DND-41 (cell line): ENCODE measurements around the gene GRID2IP.

ENCODE experiments used
- ATAC-seq: fragments of 200-7000 bp; cut with Tn5 transposase; 3 replicates; pipeline ENCODE4 v1.9.1; 2021; ENCODE audit warnings: low read depth; ENCODE audit not compliant: insufficient read depth
- DNase-seq: peaks from one replicate; pipeline ENCODE4 v3.0.0-alpha.2; 2020
- H2AFZ ChIP-seq: 2 replicates; pipeline ENCODE4 v1.6.0; 2012; ENCODE audit warnings: low read depth, low read length
- H3K27ac ChIP-seq: 2 replicates; pipeline ENCODE4 v1.5.1; 2012; ENCODE audit warnings: low read length, inconsistent platforms
- H3K27me3 ChIP-seq: fragments of 200-600 bp; sonication (generic); 2 replicates; pipeline ENCODE4 v1.6.0; 2012; ENCODE audit warnings: low read length, mild to moderate bottlenecking, inconsistent platforms; ENCODE audit not compliant: insufficient read depth, poor library complexity
- H3K36me3 ChIP-seq: 2 replicates; pipeline ENCODE4 v1.5.1; 2012; ENCODE audit warnings: low read length, inconsistent platforms; ENCODE audit not compliant: insufficient read depth
- H3K4me1 ChIP-seq: 2 replicates; pipeline ENCODE4 v1.5.1; 2012; ENCODE audit warnings: mild to moderate bottlenecking, low read length; ENCODE audit not compliant: insufficient read depth
- H3K4me2 ChIP-seq: 2 replicates; pipeline ENCODE4 v1.6.0; 2012; ENCODE audit warnings: mild to moderate bottlenecking, moderate library complexity, low read length, inconsistent platforms; ENCODE audit not compliant: insufficient read depth
- H3K4me3 ChIP-seq, 2 experiments: fragments of 200-600 bp in 1 of 2; shearing (Covaris generic) in 1 of 2; 2 replicates each; pipeline ENCODE4 v1.5.1; 2012 to 2016; ENCODE audit warnings: inconsistent platforms in 2 of 2, low read length in 2 of 2, mild to moderate bottlenecking in 2 of 2, low read depth in 1 of 2, moderate library complexity in 1 of 2
- H3K79me2 ChIP-seq: 2 replicates; pipeline ENCODE4 v1.6.0; 2012; ENCODE audit warnings: low read length, inconsistent platforms; ENCODE audit not compliant: insufficient read depth
- H3K9ac ChIP-seq: 2 replicates; pipeline ENCODE4 v1.6.0; 2012; ENCODE audit warnings: low read depth, mild to moderate bottlenecking, inconsistent platforms, low read length, moderate library complexity
- H3K9me3 ChIP-seq: 2 replicates; pipeline ENCODE4 v1.5.1; 2012; ENCODE audit warnings: low read length, moderate library complexity, mild to moderate bottlenecking, inconsistent platforms; ENCODE audit not compliant: insufficient read depth, severe bottlenecking
- H4K20me1 ChIP-seq: 2 replicates; pipeline ENCODE4 v1.6.0; 2012; ENCODE audit warnings: low read length; ENCODE audit not compliant: insufficient read depth
- EZH2 ChIP-seq: IDR thresholded peaks from 3 replicates; pipeline ENCODE4 v1.6.1; 2012; ENCODE audit warnings: borderline replicate concordance, low read depth, mild to moderate bottlenecking, moderate library complexity, low read length, inconsistent platforms; ENCODE audit not compliant: severe bottlenecking
- TF ChIP-seq, protein P1 (sequence below): IDR thresholded peaks from 2 replicates; pipeline ENCODE4 v1.5.1; 2012; ENCODE audit warnings: borderline replicate concordance, low read length, moderate library complexity, mild to moderate bottlenecking; ENCODE audit not compliant: poor library complexity, severe bottlenecking; ENCODE audit errors: extremely low read depth

GRID2IP gene

DNA sequence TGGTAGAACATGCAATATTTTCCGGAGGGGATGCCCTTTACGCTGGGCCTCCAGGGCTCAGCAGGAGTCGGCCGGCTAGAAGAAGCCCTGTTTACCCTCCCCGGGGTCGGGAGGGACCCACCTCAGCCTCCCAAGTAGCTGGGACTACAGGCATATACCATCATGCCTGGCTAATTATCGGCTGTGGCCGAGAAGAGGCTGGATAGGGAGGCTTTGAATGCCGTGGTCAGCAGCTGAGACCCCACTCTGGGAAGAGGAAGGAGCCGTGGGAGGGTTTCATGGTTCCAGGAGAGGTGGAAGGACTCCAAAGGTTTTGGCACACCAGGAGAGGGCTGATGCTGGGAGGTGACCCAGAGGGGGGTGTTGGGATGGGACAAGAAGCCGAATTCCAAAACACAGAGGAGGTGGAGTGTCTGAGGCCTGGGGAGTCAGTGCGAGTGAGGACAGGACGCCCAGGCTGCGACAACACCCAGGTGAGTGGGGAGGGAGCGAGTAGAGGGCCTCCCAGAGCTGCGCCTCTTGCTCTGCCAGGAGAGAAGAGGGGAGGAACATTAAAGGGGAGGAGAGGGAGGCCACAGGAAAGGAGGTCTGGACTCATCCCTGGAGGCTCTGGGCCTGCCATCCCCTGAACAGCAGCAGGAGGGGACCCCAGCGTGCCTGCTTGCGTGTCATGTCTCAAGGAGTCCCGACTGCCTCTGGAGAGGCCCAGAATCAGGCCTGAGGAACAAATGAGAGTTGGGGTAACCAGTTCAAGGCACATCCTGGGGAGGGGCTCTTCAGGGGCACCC is 19.6 kb downstream of the GRID2IP start:
- H3K27me3 ChIP-seq, result peaks cover 44% of the 10 kb centered on the region
- no peaks in the 10 kb centered on the region for H3K9me3 ChIP-seq
- no peak overlapping the region for H3K9ac ChIP-seq
- no peak overlapping the region; the same call in 1 of the 2 replicates for H2AFZ ChIP-seq
- peaks cover 20% of the 10 kb centered on the region for H3K4me1 ChIP-seq
- H3K4me3 ChIP-seq, result peak overlapping the region in 1 of 2 experiments; percentile 55; a peak in 1 of 4 replicates
- H3K4me2 ChIP-seq, result peak overlapping the region; percentile 71
- ATAC-seq, result no peak; the same call in 2 of the 3 replicates
- H4K20me1 ChIP-seq, result no peaks in the 10 kb centered on the region; the same call in none of the 2 replicates
- H3K27ac ChIP-seq, result no peak overlapping the region
- H3K36me3 ChIP-seq, result no peaks in the 10 kb centered on the region
- no peaks in the 10 kb centered on the region for H3K79me2 ChIP-seq
- TF ChIP-seq EZH2, result no peak
- TF ChIP-seq, protein P1, sequence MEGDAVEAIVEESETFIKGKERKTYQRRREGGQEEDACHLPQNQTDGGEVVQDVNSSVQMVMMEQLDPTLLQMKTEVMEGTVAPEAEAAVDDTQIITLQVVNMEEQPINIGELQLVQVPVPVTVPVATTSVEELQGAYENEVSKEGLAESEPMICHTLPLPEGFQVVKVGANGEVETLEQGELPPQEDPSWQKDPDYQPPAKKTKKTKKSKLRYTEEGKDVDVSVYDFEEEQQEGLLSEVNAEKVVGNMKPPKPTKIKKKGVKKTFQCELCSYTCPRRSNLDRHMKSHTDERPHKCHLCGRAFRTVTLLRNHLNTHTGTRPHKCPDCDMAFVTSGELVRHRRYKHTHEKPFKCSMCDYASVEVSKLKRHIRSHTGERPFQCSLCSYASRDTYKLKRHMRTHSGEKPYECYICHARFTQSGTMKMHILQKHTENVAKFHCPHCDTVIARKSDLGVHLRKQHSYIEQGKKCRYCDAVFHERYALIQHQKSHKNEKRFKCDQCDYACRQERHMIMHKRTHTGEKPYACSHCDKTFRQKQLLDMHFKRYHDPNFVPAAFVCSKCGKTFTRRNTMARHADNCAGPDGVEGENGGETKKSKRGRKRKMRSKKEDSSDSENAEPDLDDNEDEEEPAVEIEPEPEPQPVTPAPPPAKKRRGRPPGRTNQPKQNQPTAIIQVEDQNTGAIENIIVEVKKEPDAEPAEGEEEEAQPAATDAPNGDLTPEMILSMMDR, result no peak
- no peak for DNase-seq

DNA sequence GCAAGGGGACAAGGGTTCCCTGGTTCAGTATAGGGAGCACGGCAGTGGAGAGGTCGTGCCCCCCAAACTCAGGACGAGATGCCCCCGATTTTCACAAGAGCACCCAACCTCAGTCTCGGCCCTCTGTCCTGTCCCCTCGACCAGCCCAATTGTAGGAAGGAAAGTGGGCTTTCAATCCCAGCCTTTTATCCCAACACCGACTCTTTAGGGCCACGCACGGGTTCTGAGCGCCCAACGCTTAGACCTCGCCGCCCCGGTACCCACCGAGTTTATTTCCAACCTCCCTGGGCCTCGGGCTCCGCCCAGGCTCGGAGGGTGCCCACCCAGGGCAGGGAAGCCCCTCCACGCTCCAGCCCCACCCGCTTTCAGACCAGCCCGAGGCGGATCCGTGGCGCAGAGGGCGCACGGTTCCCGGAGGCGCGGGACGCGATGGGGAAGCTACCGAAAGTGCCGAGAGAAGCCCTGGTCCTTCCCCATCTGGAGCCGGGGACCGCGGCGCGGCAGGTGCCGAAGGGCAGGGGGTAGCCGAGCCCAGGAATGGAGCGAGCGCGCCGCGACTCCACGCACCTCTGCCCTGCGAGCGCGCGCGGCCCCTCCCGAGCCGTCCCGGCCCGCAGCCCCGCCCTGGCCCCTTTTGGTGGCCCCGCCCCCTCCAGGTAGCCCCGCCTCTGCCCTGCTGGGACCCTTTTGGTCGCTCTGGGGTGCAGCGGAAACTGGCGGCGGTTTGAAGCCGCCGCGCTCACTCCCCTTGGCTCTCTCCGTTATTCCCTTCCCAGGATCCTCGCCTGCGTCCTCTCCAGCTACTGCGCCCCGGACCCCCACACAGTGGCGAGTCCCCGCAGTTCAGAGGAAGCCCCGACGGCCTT is 20.4 kb downstream of the GRID2IP start:
- no peaks in the 10 kb centered on the region for H3K9me3 ChIP-seq
- peak overlapping the region; percentile 62 for H2AFZ ChIP-seq
- H3K27me3 ChIP-seq, result peaks cover 36% of the 10 kb centered on the region
- H3K79me2 ChIP-seq, result no peaks in the 10 kb centered on the region
- ATAC-seq (peak; percentile 78), DNase-seq (peak; percentile 62)
- no peaks in the 10 kb centered on the region for H3K36me3 ChIP-seq
- no peak overlapping the region for H3K27ac ChIP-seq
- TF ChIP-seq, protein P1, result no peak
- TF ChIP-seq EZH2, result no peak
- H3K4me1 ChIP-seq, result peaks cover 12% of the 10 kb centered on the region
- peak overlapping the region; percentile 71 for H3K4me2 ChIP-seq
- peak overlapping the region; percentile 31; the same call in 1 of the 2 replicates for H3K9ac ChIP-seq
- H3K4me3 ChIP-seq, result peak overlapping the region in 1 of 2 experiments; percentile 55; a peak in 2 of 4 replicates
- H4K20me1 ChIP-seq, result no peaks in the 10 kb centered on the region; the same call in none of the 2 replicates

DNA sequence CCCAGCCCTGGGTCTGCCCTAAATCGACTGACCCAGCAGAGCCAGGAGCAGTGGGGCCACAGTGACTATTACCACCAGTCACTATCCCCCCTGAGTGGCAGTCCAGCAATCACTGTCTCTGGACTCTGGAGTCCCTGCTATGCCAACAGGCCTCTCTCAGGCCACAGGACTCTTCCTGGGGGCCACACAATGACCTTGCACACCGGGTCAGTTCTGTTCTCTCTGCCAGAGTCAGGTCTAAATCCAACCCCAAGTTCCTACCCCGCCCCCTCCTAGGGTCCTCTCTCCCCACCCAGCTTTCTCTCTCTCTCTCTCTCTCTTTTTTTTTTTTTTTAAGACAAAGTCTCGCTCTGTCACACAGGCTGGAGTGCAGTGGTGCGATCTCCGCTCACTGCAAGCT is 21.6 kb downstream of the GRID2IP start:
- Histone ChIP-seq H3K4me2 (no peak overlapping the region), H3K9ac (no peak overlapping the region), H3K27ac (no peak overlapping the region), H3K9me3 (no peaks in the 10 kb centered on the region), H3K4me3 (no peak overlapping the region), H3K4me1 (peaks cover 11% of the 10 kb centered on the region), H3K36me3 (no peaks in the 10 kb centered on the region), H4K20me1 (no peaks in the 10 kb centered on the region; the same call in none of the 2 replicates), H3K27me3 (peaks cover 31% of the 10 kb centered on the region), H3K79me2 (no peaks in the 10 kb centered on the region), H2AFZ (no peak overlapping the region)
- DNase-seq (no peak), ATAC-seq (no peak)
- no peak for TF ChIP-seq EZH2
- TF ChIP-seq, protein P1, result no peak
